ENCODE results near the gene ACTRT2.

ACTRT2 gene

DNA sequence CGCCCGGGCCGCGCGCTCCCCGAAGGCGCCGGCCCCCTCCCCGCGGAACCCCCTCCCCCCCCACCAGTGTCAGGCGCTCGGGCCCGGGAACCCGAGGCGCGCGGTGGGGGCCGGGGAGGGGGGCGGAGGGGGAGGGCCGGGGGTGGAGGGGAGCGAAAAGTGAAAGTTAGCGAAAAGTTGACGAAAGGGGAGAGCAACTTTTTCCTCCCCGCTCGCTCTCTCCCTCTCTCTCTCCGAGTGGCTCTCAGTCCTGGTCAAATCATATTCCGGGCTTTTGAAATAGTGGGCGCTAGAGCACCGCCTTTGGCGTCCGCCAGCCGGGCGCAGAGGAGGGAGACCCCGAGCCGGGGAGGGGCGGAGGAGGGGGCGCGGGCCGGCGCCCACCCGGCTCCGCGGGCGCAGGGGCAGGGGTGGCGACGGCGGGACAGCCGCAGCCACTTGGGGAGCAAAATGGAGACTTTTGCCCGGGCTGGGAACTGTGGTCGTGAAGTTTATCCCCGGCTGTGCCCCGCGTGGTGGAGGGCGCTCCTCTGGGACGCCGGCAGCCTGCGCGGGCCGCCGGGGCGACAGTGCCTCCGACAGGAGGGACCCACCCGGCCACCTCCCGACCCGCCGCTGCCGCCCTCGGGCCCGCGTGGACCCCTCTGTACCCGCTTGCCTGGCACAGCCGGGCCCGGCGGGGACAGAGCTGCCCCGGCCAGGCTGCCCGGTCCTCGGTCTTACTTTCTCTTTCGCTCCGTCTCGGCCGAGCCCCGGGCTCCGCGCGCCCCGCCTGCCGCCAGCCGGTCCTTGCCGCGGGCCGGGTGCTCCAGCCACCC, 48.4 kb downstream of the ACTRT2 start:
- DNase-seq (ENCODE audit: low spot score): no peak

DNA sequence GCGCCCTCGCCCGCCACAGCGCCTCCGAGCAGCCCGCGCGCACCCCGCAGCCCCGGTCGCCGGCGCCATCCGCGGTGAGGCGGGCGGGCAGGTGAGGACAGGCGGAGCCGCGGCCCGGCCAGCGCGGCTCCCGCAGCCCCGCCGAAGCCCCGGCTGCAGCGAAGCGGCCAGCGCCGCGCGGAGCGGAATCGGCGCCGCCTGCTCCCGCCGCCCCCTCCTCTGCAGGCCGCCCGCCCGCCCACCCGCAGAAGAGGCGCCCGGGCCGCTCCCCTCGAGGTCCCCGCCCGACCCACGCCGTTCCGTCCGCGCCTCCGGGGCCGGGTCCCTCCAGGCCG, 49.0 kb downstream of the ACTRT2 start:
- DNase-seq (ENCODE audit: low spot score): no peak

DNA sequence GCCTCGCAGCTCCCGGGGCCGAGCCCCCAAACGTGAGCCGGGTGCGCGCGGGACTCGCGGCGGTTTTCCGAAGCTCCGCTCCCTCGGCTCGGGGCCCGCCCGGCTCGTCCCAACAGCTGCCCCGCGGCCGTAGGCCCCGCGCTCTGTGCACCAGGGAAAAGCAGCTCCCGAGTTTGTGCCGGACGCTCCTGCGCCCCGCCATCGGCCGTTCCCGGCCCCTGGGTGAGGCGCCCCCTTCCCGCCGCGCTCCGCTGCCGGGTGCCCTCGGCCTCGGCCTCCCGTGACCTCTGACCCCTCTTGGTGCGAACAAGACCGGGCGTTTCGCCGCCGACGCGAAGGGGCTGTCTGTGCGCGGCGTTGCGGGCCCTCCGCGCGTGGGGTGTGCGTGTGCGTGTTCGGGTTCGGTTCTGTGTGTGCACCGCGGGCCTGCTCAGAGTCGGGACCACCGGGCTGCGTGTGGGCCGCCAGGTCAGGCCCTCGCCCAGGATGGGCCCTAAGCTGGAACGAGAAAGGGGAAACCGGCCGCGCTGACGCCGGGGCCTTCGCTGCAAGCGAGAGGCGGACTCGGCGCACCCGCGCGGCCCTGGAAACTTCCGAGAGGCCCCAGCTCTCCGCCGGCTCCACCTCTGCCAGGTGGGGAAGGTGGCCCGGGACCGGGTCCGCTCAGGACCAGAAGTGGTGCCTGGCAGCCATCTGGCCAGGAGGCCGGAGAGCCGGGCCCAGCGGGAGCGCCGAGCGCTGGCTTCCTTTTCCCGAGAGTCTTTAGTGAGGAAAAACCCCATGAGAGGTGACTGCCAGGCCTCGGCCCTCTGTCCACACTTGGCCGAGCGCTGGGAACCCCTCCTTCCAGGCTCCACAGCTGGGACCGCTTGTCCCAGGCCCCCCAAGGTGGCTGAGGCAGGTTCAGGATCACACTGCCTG, 49.6 kb downstream of the ACTRT2 start:
- DNase-seq (ENCODE audit: low spot score): no peak

DNA sequence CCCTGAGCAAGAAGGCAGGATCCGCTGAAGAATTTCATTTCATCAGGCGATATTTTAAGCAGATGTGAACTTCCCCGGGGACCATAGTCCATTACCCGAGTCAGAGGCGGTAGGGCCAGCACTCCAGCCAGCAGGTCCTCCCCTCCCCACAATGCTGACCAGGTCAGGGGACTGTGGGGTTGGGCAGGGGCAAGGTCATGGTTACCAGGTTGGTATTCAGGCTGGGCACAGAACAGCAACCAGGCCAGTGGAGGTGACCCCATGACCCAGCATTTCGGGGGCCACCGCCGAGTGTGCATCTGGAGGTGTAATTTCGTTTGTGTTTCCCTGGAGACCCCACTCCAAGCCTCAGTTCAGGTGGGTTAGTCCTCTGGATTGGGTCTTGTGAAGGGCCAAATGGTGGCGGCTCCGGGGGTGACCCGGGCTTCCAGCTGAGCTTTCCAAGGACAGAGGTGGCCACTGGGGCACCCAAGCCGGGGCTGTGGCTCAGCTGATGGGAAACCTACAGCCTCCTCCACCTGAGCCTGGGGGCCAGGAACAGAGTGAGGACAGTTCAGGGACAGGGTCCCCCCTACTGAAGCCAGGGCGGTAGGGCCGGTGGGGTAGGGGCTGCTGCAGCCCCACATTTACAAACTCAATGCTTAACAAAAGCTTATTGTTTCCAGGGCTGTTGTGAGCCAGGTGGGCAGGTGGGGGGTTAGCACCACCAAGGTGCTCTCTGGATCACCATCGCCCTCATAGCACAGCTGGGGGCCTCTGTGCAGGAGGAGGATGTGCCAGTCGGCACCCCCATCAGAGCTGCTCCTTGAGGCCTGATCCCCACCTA, 50.5 kb downstream of the ACTRT2 start:
- no peak for DNase-seq (ENCODE audit: low spot score)

Measured in CD4-positive, alpha-beta T cell treated with Interleukin-2 at 100 ng/mL for 4 hours (primary cell).